ENCODE data around the gene PSMB7.

The PSMB7 gene

GRCh38 chr9:124415102-124415851, at the start of gene PSMB7:
Gene PSMB7 (minus strand): TSS chr9:124415442. CDS start chr9:124415425, 17 bp downstream.
- peak; percentile 97 for DNase-seq (ENCODE audit: low spot score)

GRCh38 chr9:124462739-124463138, 47.5 kb upstream of the PSMB7 start:
- DNase-seq (ENCODE audit: low spot score): no peak

- no peak for DNase-seq (ENCODE audit: low spot score)
Measured at GRCh38 chr9:124458441-124458840, 43.2 kb upstream of the PSMB7 start.

- no peak for DNase-seq (ENCODE audit: low spot score)
Measured at GRCh38 chr9:124457887-124458431, 42.7 kb upstream of the PSMB7 start.

- DNase-seq (ENCODE audit: low spot score): no peak
Measured at GRCh38 chr9:124457079-124457886, 42.0 kb upstream of the PSMB7 start.

- DNase-seq (ENCODE audit: low spot score): no peak
Measured at GRCh38 chr9:124456341-124457078, 41.3 kb upstream of the PSMB7 start.

GRCh38 chr9:124455820-124456219, 40.6 kb upstream of the PSMB7 start:
- no peak for DNase-seq (ENCODE audit: low spot score)

GRCh38 chr9:124454791-124455443, 39.7 kb upstream of the PSMB7 start:
- DNase-seq (ENCODE audit: low spot score): no peak

GRCh38 chr9:124454296-124454695, 39.1 kb upstream of the PSMB7 start:
- DNase-seq (ENCODE audit: low spot score): no peak

- DNase-seq (ENCODE audit: low spot score): no peak
Measured at GRCh38 chr9:124453586-124454191, 38.4 kb upstream of the PSMB7 start.

- DNase-seq (ENCODE audit: low spot score): no peak
Measured at GRCh38 chr9:124452841-124453585, 37.8 kb upstream of the PSMB7 start.

- no peak for DNase-seq (ENCODE audit: low spot score)
Measured at GRCh38 chr9:124452326-124452725, 37.1 kb upstream of the PSMB7 start.

GRCh38 chr9:124450931-124451661, 35.9 kb upstream of the PSMB7 start:
- DNase-seq (ENCODE audit: low spot score): no peak

GRCh38 chr9:124450241-124450924, 35.1 kb upstream of the PSMB7 start, which contains the start of gene ADGRD2:
Gene ADGRD2 (plus strand): TSS chr9:124450451. CDS start chr9:124451667, 1,216 bp downstream.
- DNase-seq (ENCODE audit: low spot score): no peak

- no peak for DNase-seq (ENCODE audit: low spot score)
Measured at GRCh38 chr9:124449381-124450151, 34.3 kb upstream of the PSMB7 start.

GRCh38 chr9:124448019-124448418, 32.8 kb upstream of the PSMB7 start:
- no peak for DNase-seq (ENCODE audit: low spot score)

- DNase-seq (ENCODE audit: low spot score): no peak
Measured at GRCh38 chr9:124447297-124447661, 32.0 kb upstream of the PSMB7 start.

- DNase-seq (ENCODE audit: low spot score): no peak
Measured at GRCh38 chr9:124444166-124444565, 28.9 kb upstream of the PSMB7 start.

Data from kidney capillary endothelial cell (primary cell).